HepG2 (cell line): ENCODE measurements around the gene FOSL2. TPM values are rescaled to one million over a fixed set of nuclear protein-coding genes. Genes with fewer than 3 reads are reported as not detected.

Source experiments
- ARNTL ChIP-seq: sonication (generic); formaldehyde crosslinking; IDR thresholded peaks from 2 replicates; pipeline ENCODE4 v1.4.0; 2020; ENCODE audit warnings: mild to moderate bottlenecking, missing genetic modification reagents
- EEA1 ChIP-seq: sonication (generic); formaldehyde crosslinking; IDR thresholded peaks from 2 replicates; pipeline ENCODE4 v1.5.1; 2020; ENCODE audit warnings: mild to moderate bottlenecking, missing genetic modification reagents, borderline replicate concordance
- KMT2B ChIP-seq: IDR thresholded peaks from 2 replicates; pipeline ENCODE4 v1.6.1; 2016; ENCODE audit warnings: missing genetic modification reagents, missing compliant biosample characterization
- MATR3 ChIP-seq: sonication (generic); formaldehyde crosslinking; IDR thresholded peaks from 2 replicates; pipeline ENCODE4 v1.4.0; 2020; ENCODE audit warnings: missing genetic modification reagents
- NR2C2 ChIP-seq: sonication (generic); formaldehyde crosslinking; IDR thresholded peaks from 2 replicates; pipeline ENCODE4 v1.4.0; 2020; ENCODE audit warnings: missing genetic modification reagents, mild to moderate bottlenecking, moderate library complexity, borderline replicate concordance
- RFX1 ChIP-seq: fragments of 450-650 bp; IDR thresholded peaks from 2 replicates; pipeline ENCODE4 v1.6.1; 2017
- SMAD3 ChIP-seq: sonication (generic); formaldehyde crosslinking; IDR thresholded peaks from 2 replicates; pipeline ENCODE4 v1.4.0; 2020; ENCODE audit warnings: missing genetic modification reagents
- SMARCC2 ChIP-seq: fragments of 450-650 bp; IDR thresholded peaks from 2 replicates; pipeline ENCODE4 v1.6.1; 2017; ENCODE audit warnings: antibody characterized with exemption, mild to moderate bottlenecking
- SOX6 ChIP-seq, 2 experiments: fragments of 450-650 bp in 1 of 2; sonication (generic) in 1 of 2; formaldehyde crosslinking in 1 of 2; IDR thresholded peaks; 2 replicates each; pipeline versions ENCODE4 v1.4.0 to v1.6.1; 2017 to 2020; ENCODE audit warnings: antibody characterized with exemption in 1 of 2, mild to moderate bottlenecking in 1 of 2, missing genetic modification reagents in 1 of 2
- TSC22D2 ChIP-seq: sonication (generic); formaldehyde crosslinking; IDR thresholded peaks from 2 replicates; pipeline ENCODE4 v1.5.1; 2020; ENCODE audit warnings: missing genetic modification reagents, mild to moderate bottlenecking, borderline replicate concordance
- XBP1 ChIP-seq: sonication (generic); formaldehyde crosslinking; IDR thresholded peaks from 2 replicates; pipeline ENCODE4 v1.5.0; 2020; ENCODE audit warnings: missing genetic modification reagents
- ZBTB42 ChIP-seq: sonication (generic); formaldehyde crosslinking; IDR thresholded peaks from 2 replicates; pipeline ENCODE4 v1.5.0; 2020; ENCODE audit warnings: mild to moderate bottlenecking, missing genetic modification reagents
- ZC3H13 ChIP-seq: sonication (generic); formaldehyde crosslinking; IDR thresholded peaks from 2 replicates; pipeline ENCODE4 v1.8.1; 2023; ENCODE audit warnings: mild to moderate bottlenecking, missing genetic modification reagents, moderate library complexity
- ZFP62 ChIP-seq: sonication (generic); formaldehyde crosslinking; IDR thresholded peaks from 2 replicates; pipeline ENCODE4 v1.4.0; 2020; ENCODE audit warnings: missing genetic modification reagents
- ZNF180 ChIP-seq: sonication (generic); formaldehyde crosslinking; IDR thresholded peaks from 2 replicates; pipeline ENCODE4 v1.4.0; 2020; ENCODE audit warnings: low read depth, missing genetic modification reagents, borderline replicate concordance
- ZNF30 ChIP-seq: sonication (generic); formaldehyde crosslinking; IDR thresholded peaks from 2 replicates; pipeline ENCODE4 v1.5.0; 2020; ENCODE audit warnings: mild to moderate bottlenecking, missing genetic modification reagents
- ZNF33B ChIP-seq: sonication (generic); formaldehyde crosslinking; IDR thresholded peaks from 2 replicates; pipeline ENCODE4 v1.5.1; 2020; ENCODE audit warnings: mild to moderate bottlenecking, missing genetic modification reagents
- ZNF510 ChIP-seq: sonication (generic); formaldehyde crosslinking; IDR thresholded peaks from 2 replicates; pipeline ENCODE4 v1.4.0; 2020; ENCODE audit warnings: low read depth, mild to moderate bottlenecking, missing genetic modification reagents
- polyA plus RNA-seq, 8 experiments: library from polyadenylated mRNA; depleted of rRNA in 3 of 8; stranded (reverse) in 7 of 8; unstranded in 1 of 8; fragments of >200 nt; fragmentation: Illumina TruSeq in 4 of 8; extraction: Trizol in 4 of 8; gene quantifications; 2 replicates each; pipeline versions ENCODE4 v1.2.1 to v1.2.3, GENCODE V29; 2011 to 2016; ENCODE audit warnings: low read depth in 4 of 8, missing spikeins in 1 of 8, mixed read lengths in 1 of 8; ENCODE audit not compliant: insufficient read depth in 1 of 8
- total RNA-seq, 5 experiments: library from RNA; depleted of rRNA; stranded (reverse); fragments of >200 nt; fragmentation: Illumina TruSeq; extraction: Trizol; gene quantifications; 2 replicates each; pipeline ENCODE4 v1.2.3, GENCODE V29; 2016; ENCODE audit warnings: low read depth in 1 of 5
- TF ChIP-seq, protein P1 (sequence below), 2 experiments: sonication (generic) in 1 of 2; formaldehyde crosslinking in 1 of 2; IDR thresholded peaks; 2 replicates each; pipeline versions ENCODE4 v1.4.0 to v1.6.1; 2018 to 2020; ENCODE audit warnings: missing genetic modification reagents in 2 of 2, borderline replicate concordance in 1 of 2, low read depth in 1 of 2, mild to moderate bottlenecking in 1 of 2, missing biosample characterization in 1 of 2
- TF ChIP-seq, protein P2 (sequence below): sonication (generic); formaldehyde crosslinking; IDR thresholded peaks from 2 replicates; pipeline ENCODE4 v1.5.1; 2020; ENCODE audit warnings: missing genetic modification reagents, mild to moderate bottlenecking, borderline replicate concordance
- TF ChIP-seq, protein P3 (sequence below): sonication (generic); formaldehyde crosslinking; IDR thresholded peaks from 2 replicates; pipeline ENCODE4 v1.8.0; 2022; ENCODE audit warnings: missing genetic modification reagents, mild to moderate bottlenecking, inconsistent platforms, borderline replicate concordance
- TF ChIP-seq, protein P4 (sequence below): sonication (generic); formaldehyde crosslinking; IDR thresholded peaks from 2 replicates; pipeline ENCODE4 v1.5.0; 2020; ENCODE audit warnings: mild to moderate bottlenecking, missing genetic modification reagents, borderline replicate concordance

Gene FOSL2
- total and polyA plus RNA-seq, 2 of the 13 experiments (the other 11 are each of a cell fraction or from before 2014, with no cell fraction given): 3.4 to 18.1 TPM

DNA sequence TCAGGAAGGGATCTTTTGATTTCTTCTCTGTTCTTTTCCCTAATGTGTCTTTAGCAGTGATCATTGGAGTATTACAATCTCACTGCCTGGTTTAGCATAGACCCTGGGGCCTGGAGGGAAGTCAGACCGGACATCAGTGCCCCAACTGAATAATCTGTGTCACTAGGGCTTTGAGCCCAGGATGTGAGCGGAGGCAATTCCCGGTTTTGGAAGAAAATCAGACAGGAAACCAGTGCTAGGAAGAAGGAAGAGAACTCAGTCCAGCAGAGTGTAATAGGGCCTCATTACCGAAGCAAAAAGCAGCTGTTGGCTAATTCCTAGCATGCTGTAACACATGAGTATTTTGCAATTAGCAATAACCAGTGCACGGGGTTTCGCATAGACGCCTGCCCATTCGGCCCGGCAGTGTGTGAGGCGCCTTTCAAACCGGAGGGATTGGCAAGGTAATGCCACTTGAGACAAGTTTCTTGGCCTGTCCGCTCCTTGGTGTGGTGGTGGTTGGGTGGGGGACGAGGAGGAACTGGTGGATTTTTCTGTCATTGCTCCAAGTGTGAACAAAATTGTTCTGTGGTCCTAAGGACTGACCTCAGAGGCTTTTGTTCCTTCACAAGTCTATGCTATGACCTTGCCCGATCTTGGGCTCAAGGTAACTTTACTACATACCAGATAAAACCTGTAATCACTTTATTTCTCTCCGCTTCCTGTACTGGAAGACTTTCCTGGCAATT is 2.8 kb downstream of the FOSL2 start (continued):
- TF ChIP-seq, protein P1, sequence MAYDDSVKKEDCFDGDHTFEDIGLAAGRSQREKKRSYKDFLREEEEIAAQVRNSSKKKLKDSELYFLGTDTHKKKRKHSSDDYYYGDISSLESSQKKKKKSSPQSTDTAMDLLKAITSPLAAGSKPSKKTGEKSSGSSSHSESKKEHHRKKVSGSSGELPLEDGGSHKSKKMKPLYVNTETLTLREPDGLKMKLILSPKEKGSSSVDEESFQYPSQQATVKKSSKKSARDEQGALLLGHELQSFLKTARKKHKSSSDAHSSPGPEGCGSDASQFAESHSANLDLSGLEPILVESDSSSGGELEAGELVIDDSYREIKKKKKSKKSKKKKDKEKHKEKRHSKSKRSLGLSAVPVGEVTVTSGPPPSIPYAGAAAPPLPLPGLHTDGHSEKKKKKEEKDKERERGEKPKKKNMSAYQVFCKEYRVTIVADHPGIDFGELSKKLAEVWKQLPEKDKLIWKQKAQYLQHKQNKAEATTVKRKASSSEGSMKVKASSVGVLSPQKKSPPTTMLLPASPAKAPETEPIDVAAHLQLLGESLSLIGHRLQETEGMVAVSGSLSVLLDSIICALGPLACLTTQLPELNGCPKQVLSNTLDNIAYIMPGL (CRISPR knock-in tag; IDR thresholded peaks at IDR 0.05; ENCODE audit: borderline replicate concordance in 1 of 2, low read depth in 1 of 2): 0 out of 4 replicates have a peak, but pooled peaks of 1 of the 2 experiments have one; percentile 27
- TF ChIP-seq EEA1 (CRISPR knock-in tag) (0 out of 2 replicates have a peak, but pooled peaks have one; percentile 39), SMAD3 (CRISPR knock-in tag) (no peak), ZBTB42 (CRISPR knock-in tag) (no peak), ZNF180 (CRISPR knock-in tag) (no peak), ZNF510 (CRISPR knock-in tag) (no peak), ARNTL (CRISPR knock-in tag) (no peak), NR2C2 (no peak), KMT2B (CRISPR knock-in tag) (no peak), XBP1 (no peak), RFX1 (no peak), SOX6 (IDR thresholded peaks at IDR 0.05) (no peak), SOX6 (CRISPR knock-in tag; IDR thresholded peaks at IDR 0.05) (no peak), SMARCC2 (no peak), ZNF30 (CRISPR knock-in tag) (no peak), ZNF33B (no peak), ZFP62 (0 out of 2 replicates have a peak, but pooled peaks have one; percentile 72), MATR3 (CRISPR knock-in tag) (no peak), TSC22D2 (CRISPR knock-in tag) (peak; percentile 19; the same call in 1 of the 2 replicates), ZC3H13 (no peak)
- TF ChIP-seq, protein P2, sequence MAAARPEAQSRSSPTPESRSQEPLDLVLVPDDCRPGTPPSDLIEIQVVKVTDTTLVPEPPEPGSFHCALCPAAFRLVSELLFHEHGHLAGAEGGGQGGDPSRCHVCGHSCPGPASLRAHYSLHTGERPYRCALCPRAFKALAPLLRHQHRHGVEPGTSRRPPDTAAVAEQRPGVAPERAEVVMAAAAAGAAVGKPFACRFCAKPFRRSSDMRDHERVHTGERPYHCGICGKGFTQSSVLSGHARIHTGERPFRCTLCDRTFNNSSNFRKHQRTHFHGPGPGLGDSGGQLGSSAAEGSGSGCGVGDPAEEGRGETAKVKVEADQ (CRISPR knock-in tag): no peak; the same call in 1 of the 2 replicates
- TF ChIP-seq, protein P3, sequence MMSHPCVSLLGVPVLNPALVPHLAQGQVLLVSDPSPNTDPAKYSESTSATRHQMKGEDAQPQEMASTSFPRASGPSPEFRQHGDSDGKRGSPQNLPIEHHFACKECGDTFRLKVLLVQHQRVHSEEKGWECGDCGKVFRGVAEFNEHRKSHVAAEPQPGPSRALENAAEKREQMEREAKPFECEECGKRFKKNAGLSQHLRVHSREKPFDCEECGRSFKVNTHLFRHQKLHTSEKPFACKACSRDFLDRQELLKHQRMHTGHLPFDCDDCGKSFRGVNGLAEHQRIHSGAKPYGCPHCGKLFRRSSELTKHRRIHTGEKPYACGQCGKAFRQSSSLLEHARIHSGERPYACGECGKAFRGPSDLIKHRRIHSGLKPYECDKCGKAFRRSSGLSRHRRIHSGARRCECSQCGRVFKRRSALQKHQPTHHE: no peak
- TF ChIP-seq, protein P4, sequence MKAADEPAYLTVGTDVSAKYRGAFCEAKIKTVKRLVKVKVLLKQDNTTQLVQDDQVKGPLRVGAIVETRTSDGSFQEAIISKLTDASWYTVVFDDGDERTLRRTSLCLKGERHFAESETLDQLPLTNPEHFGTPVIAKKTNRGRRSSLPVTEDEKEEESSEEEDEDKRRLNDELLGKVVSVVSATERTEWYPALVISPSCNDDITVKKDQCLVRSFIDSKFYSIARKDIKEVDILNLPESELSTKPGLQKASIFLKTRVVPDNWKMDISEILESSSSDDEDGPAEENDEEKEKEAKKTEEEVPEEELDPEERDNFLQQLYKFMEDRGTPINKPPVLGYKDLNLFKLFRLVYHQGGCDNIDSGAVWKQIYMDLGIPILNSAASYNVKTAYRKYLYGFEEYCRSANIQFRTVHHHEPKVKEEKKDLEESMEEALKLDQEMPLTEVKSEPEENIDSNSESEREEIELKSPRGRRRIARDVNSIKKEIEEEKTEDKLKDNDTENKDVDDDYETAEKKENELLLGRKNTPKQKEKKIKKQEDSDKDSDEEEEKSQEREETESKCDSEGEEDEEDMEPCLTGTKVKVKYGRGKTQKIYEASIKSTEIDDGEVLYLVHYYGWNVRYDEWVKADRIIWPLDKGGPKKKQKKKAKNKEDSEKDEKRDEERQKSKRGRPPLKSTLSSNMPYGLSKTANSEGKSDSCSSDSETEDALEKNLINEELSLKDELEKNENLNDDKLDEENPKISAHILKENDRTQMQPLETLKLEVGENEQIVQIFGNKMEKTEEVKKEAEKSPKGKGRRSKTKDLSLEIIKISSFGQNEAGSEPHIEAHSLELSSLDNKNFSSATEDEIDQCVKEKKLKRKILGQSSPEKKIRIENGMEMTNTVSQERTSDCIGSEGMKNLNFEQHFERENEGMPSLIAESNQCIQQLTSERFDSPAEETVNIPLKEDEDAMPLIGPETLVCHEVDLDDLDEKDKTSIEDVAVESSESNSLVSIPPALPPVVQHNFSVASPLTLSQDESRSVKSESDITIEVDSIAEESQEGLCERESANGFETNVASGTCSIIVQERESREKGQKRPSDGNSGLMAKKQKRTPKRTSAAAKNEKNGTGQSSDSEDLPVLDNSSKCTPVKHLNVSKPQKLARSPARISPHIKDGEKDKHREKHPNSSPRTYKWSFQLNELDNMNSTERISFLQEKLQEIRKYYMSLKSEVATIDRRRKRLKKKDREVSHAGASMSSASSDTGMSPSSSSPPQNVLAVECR (CRISPR knock-in tag): no peak
